Activated T-cell treated with anti-CD3 and anti-CD28 coated beads, Interleukin-2, amount 50 U/mL, for 1 hour (primary cell): ENCODE data around the gene HDAC2.

Experiments
- DNase-seq: peaks from one replicate; pipeline ENCODE4 v3.0.0-alpha.2; 2020

HDAC2 gene

GRCh38 chr6:113907102-113907815, 63.7 kb downstream of the HDAC2 start:
- DNase-seq, result no peak

DNA sequence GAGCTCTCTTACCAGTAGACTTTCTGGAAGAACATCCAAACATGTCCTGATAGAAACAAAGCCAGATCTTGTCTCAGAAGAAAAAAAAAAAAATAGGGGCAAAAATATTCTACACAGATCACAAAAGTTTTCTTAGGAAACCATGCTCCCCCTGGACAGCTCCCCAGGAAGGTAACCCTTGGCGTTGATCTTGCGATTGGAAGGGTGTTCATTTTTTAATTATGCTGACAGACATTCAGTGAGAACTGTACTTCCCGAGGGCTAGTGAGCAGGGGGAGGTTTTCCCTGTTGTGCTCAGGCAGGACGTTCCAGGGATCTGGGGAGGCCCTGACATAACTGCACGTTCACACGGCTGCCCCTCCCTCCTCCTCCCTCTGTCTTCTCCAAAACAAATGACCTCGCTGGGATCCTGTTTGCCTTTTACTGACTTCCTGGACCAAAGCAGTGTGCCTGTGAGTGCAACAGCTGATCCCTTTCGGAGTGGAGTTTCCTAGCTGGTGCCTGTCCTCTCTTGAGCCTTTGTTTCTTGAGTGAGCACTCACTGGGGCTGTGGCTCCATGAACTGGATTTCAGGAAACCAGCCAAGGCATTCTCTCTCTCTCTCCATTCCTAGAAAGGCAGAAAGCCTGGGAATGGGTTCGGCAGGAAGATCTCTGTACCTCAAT, 67.2 kb downstream of the HDAC2 start:
- no peak for DNase-seq

- DNase-seq, result no peak
Measured at GRCh38 chr6:113901482-113901881, 69.5 kb downstream of the HDAC2 start.

DNA sequence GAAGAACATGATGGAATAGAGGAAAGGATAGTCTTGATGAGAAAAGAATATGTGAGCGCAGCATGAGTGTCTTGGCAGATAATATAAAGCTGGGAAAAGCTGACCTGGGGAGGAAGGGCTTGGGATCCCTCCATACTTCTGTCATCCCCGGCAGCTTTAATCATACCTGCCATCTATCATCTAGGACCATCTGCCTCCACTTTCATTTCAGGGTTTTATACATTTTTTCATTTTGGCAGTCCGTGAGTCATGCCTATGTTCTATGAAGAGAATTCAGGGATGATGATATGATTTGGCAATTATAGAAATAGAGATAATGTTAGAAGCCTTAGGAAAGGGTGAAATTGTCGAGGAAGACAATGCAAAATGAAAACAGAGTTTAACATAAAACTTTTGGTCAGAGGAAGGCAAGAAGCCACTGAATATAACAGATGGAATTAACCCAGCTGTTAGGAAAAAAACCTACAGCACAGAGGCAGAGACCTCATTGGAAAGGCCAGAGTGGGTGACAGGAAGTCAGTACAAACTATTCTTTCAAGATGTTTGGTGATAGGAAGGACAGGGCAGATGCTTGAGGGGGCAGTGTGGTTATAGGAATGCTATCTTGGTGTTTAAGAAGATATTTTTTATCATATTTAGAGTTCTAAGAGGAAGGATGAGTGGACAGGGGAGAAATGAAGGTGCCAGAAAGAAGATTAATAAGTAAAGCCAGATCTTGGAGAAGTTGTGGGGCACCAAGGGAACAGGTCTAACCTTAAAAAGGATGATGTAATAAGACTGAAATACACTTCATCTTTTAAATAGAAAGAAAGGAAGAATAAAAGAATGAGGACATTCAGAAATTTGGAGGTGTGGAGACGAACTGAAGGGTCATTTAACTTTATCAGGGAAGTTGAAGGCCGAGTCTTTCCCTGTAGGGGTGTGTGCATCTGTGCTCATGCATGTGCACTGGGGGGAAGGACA, 76.0 kb downstream of the HDAC2 start:
- no peak for DNase-seq

GRCh38 chr6:113893866-113894265, 77.1 kb downstream of the HDAC2 start:
- no peak for DNase-seq

GRCh38 chr6:113893451-113893850, 77.5 kb downstream of the HDAC2 start:
- no peak for DNase-seq

DNA sequence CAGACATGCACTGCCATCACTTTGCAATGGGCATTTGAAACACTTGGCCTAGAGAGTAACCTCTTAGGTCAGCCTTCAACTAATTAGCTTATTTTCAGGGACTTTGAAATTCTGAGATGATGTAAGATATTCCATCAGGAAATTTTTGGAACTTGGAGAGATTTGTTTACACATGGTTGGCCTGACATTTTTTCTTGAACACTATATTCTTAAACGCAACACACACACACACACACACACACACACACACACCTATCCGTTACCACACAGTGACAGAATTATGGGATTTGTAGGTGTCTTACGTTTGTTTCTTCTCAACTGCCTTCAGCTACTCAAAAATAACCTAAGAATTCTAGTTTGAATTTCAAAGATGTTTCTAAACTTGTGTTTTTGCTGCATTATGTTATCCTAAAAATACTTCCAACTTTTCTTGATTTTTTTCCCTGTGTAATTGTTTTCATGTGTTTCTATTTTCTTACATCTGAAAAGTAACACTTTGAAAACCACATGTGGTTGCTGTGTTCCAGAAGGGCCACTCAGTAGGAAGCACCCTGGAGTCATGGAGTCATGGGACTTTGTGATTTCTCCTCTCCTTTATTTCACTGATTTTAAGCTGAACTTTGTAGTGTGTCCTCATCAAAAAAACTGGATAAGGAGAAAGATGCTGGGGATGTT, 81.9 kb downstream of the HDAC2 start:
- no peak for DNase-seq

- DNase-seq, result no peak
Measured at GRCh38 chr6:113888493-113888892, 82.5 kb downstream of the HDAC2 start.

- DNase-seq, result no peak
Measured at GRCh38 chr6:113886512-113886911, 84.4 kb downstream of the HDAC2 start.

DNA sequence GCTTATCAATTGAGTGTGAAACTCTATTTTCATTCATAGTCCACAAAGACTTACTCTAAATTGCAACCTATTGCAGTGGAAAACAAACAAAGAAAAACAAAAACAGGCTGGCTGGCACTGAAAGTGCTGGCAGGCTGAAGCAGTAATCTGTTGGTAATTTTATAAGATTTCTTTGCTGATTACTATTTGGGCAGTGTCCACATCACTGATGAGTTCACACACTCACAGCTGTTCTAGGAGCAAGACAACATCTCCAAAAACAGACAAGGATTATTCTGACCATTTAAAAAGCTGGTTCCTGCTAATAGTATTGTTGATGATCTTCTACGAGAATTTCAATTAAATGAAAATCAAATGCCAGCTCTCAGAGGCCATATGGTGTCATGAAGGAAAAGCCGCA, 86.9 kb downstream of the HDAC2 start:
- no peak for DNase-seq
